ENCODE measurements around the gene LARP4B. TPM values are rescaled to one million over a fixed set of nuclear protein-coding genes. Genes with fewer than 3 reads are reported as not detected.

The LARP4B gene
- total RNA-seq, 2 experiments from 2014 or later = 33.1 to 40.2 TPM

DNA sequence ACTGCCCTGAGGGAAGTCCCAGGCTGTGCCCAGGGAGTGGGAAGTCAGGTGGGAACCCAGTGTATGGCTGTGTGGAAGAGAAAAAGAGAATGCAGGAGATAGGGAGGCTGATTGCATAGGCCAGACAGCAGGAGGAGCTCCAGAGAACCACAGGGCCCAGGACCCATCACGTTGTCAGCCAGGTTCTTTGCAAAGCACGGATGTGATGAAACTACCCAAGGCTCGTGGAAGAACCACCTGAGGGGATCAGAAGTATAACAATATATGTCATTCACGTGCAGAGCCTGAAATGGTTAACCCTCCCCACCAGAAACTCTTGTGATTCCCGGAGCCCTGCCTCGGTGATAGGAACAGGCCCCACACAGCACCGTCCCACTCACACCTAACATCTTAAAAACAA lies 83.6 kb downstream of the LARP4B start:
- H3K36me3 ChIP-seq (ENCODE audit: insufficient read depth, low read length) = peaks cover 36% of the 10 kb centered on the region
- no peak overlapping the region for H3K27ac Mint-ChIP-seq

GRCh38 chr10:846126-846685 lies 85.3 kb downstream of the LARP4B start:
- H3K27ac Mint-ChIP-seq = peak overlapping the region; percentile 54
- no peaks in the 10 kb centered on the region for H3K27me3 ChIP-seq (ENCODE audit: control insufficient read depth in 1 of 2, insufficient read depth in 2 of 2, low read length in 2 of 2)
- TF ChIP-seq, protein P1, sequence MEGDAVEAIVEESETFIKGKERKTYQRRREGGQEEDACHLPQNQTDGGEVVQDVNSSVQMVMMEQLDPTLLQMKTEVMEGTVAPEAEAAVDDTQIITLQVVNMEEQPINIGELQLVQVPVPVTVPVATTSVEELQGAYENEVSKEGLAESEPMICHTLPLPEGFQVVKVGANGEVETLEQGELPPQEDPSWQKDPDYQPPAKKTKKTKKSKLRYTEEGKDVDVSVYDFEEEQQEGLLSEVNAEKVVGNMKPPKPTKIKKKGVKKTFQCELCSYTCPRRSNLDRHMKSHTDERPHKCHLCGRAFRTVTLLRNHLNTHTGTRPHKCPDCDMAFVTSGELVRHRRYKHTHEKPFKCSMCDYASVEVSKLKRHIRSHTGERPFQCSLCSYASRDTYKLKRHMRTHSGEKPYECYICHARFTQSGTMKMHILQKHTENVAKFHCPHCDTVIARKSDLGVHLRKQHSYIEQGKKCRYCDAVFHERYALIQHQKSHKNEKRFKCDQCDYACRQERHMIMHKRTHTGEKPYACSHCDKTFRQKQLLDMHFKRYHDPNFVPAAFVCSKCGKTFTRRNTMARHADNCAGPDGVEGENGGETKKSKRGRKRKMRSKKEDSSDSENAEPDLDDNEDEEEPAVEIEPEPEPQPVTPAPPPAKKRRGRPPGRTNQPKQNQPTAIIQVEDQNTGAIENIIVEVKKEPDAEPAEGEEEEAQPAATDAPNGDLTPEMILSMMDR (IDR thresholded peaks at IDR 0.05) = no peak
- DNase-seq (no peak), ATAC-seq (ENCODE audit: poor library complexity) (no peak)
- ChIA-PET CTCF (no interaction called here), POLR2A (no interaction called here)
- peaks cover 3 to 6% of the 10 kb centered on the region in 2 experiments for H3K9me3 ChIP-seq (ENCODE audit: control insufficient read depth in 1 of 2, insufficient read depth in 1 of 2, low read length in 2 of 2)
- intact Hi-C loops (cut with DNase I, micrococcal nuclease) = no loop called here
- H3K9me3 Mint-ChIP-seq = peaks cover 2% of the 10 kb centered on the region
- H3K4me1 ChIP-seq (ENCODE audit: insufficient read depth, low read length) = peaks cover 14% of the 10 kb centered on the region
- H3K36me3 ChIP-seq (ENCODE audit: insufficient read depth, low read length) = peaks cover 45% of the 10 kb centered on the region
- H3K36me3 Mint-ChIP-seq (ENCODE audit: low read depth) = peaks cover 91% of the 10 kb centered on the region
- H3K27ac ChIP-seq (ENCODE audit: low read depth in 1 of 2, low read length in 2 of 2) = no peak overlapping the region
- H3K27me3 Mint-ChIP-seq = no peaks in the 10 kb centered on the region
- peaks cover 28% of the 10 kb centered on the region for H3K4me1 Mint-ChIP-seq (ENCODE audit: low read depth)
- no peak overlapping the region for H3K4me3 ChIP-seq (ENCODE audit: low read length)
- H3K4me3 Mint-ChIP-seq = no peak overlapping the region

More for the DNA sequence above, 83.6 kb downstream of the LARP4B start:
- Histone ChIP-seq H3K27me3 (ENCODE audit: control insufficient read depth in 1 of 2, insufficient read depth in 2 of 2, low read length in 2 of 2) (no peaks in the 10 kb centered on the region), H3K27ac (ENCODE audit: low read depth in 1 of 2, low read length in 2 of 2) (no peak overlapping the region), H3K4me3 (ENCODE audit: low read length) (no peak overlapping the region), H3K4me1 (ENCODE audit: insufficient read depth, low read length) (peaks cover 14% of the 10 kb centered on the region), H3K9me3 (ENCODE audit: control insufficient read depth in 1 of 2, insufficient read depth in 1 of 2, low read length in 2 of 2) (peaks cover 6 to 10% of the 10 kb centered on the region in 2 experiments)
- no peak for DNase-seq
- intact Hi-C loops (cut with DNase I, micrococcal nuclease) = no loop called here
- H3K27me3 Mint-ChIP-seq = no peaks in the 10 kb centered on the region
- TF ChIP-seq, protein P1 (IDR thresholded peaks at IDR 0.05) = no peak
- CTCF ChIA-PET = no interaction called here
- no peak for ATAC-seq (ENCODE audit: poor library complexity)
- H3K9me3 Mint-ChIP-seq = peaks cover 4% of the 10 kb centered on the region
- peaks cover 44% of the 10 kb centered on the region for H3K4me1 Mint-ChIP-seq (ENCODE audit: low read depth)
- H3K36me3 Mint-ChIP-seq (ENCODE audit: low read depth) = peaks cover 98% of the 10 kb centered on the region
- no peak overlapping the region for H3K4me3 Mint-ChIP-seq
- POLR2A ChIA-PET = no interaction called here

- DNase-seq (no peak), ATAC-seq (ENCODE audit: poor library complexity) (no peak)
- H3K36me3 ChIP-seq (ENCODE audit: insufficient read depth, low read length) = peaks cover 50% of the 10 kb centered on the region
- H3K27me3 ChIP-seq (ENCODE audit: control insufficient read depth in 1 of 2, insufficient read depth in 2 of 2, low read length in 2 of 2) = no peaks in the 10 kb centered on the region
- H3K4me3 ChIP-seq (ENCODE audit: low read length) = no peak overlapping the region
- CTCF ChIA-PET = no interaction called here
- Mint-ChIP-seq H3K27ac (peak overlapping the region; percentile 54), H3K27me3 (no peaks in the 10 kb centered on the region), H3K36me3 (ENCODE audit: low read depth) (peaks cover 91% of the 10 kb centered on the region), H3K4me1 (ENCODE audit: low read depth) (peaks cover 27% of the 10 kb centered on the region), H3K4me3 (no peak overlapping the region), H3K9me3 (no peaks in the 10 kb centered on the region)
- TF ChIP-seq, protein P1 (IDR thresholded peaks at IDR 0.05) = no peak
- peaks cover 0 to 6% of the 10 kb centered on the region in 2 experiments for H3K9me3 ChIP-seq (ENCODE audit: control insufficient read depth in 1 of 2, insufficient read depth in 1 of 2, low read length in 2 of 2)
- POLR2A ChIA-PET = no interaction called here
- intact Hi-C loops (cut with DNase I, micrococcal nuclease) = no loop called here
- H3K27ac ChIP-seq (ENCODE audit: low read depth in 1 of 2, low read length in 2 of 2) = no peak overlapping the region
- peaks cover 14% of the 10 kb centered on the region for H3K4me1 ChIP-seq (ENCODE audit: insufficient read depth, low read length)
These were observed 86.0 kb downstream of the LARP4B start for GRCh38 chr10:845526-845925.

All from CD4-positive, alpha-beta T cell (primary cell).